H1 (cell line): ENCODE results near the gene APOL1. TPM values are rescaled to one million over a fixed set of nuclear protein-coding genes. Genes with fewer than 3 reads are reported as not detected.

ENCODE experiments used
- ASH2L ChIP-seq: fragments of 200-600, 300-600 bp; sonication (generic); IDR thresholded peaks from one replicate; pipeline ENCODE4 v1.7.1; 2017; ENCODE audit warnings: low read length
- FOSL1 ChIP-seq: IDR thresholded peaks from 2 replicates; pipeline ENCODE4 v1.6.1; 2011; ENCODE audit warnings: mild to moderate bottlenecking, low read depth, low read length, moderate library complexity; ENCODE audit not compliant: insufficient read depth
- KDM4A ChIP-seq: IDR thresholded peaks from one replicate; pipeline ENCODE4 v1.7.1; 2012; ENCODE audit warnings: low read depth, mild to moderate bottlenecking, moderate library complexity, low read length, inconsistent platforms; ENCODE audit not compliant: severe bottlenecking
- SIRT6 ChIP-seq: IDR thresholded peaks from one replicate; pipeline ENCODE4 v1.7.1; 2012; ENCODE audit warnings: low read length, inconsistent platforms
- SP1 ChIP-seq: IDR thresholded peaks from 2 replicates; pipeline ENCODE4 v1.6.1; 2011; ENCODE audit warnings: low read depth, low read length
- polyA plus RNA-seq, 7 experiments: library from polyadenylated mRNA; depleted of rRNA in 3 of 7; stranded (reverse) in 5 of 7; unstranded in 2 of 7; fragments of >200 nt in 5 of 7; fragments of 200-250 nt in 2 of 7; gene quantifications; 1 replicate in 5 of 7; 2 replicates in 1 of 7; 4 replicates in 1 of 7; pipeline versions ENCODE4 v1.2.1 to v1.2.3, GENCODE V29; 2011 to 2013; ENCODE audit warnings: missing spikeins in 2 of 7, mixed read lengths in 2 of 7
- total RNA-seq: library from RNA; stranded (reverse); fragmentation: NEBNext Ultra II Directional; extraction: Animal tissue kit (Norgen Biotek cat#: 25700); gene quantifications from 2 replicates; pipeline ENCODE4 v1.2.1, GENCODE V29; 2021
- TF ChIP-seq, protein P1 (sequence below), 3 experiments: IDR thresholded peaks; 1 replicate in 2 of 3; 2 replicates in 1 of 3; pipeline versions ENCODE4 v1.5.1 to v1.6.1; 2011; ENCODE audit warnings: low read length in 3 of 3, mild to moderate bottlenecking in 3 of 3, inconsistent platforms in 2 of 3, low read depth in 1 of 3, moderate library complexity in 1 of 3; ENCODE audit not compliant: insufficient read depth in 1 of 3; ENCODE audit errors: control extremely low read depth in 1 of 3

Gene APOL1
- total and polyA plus RNA-seq, 2 of the 8 experiments (the other 6 are each of a cell fraction or from before 2014, with no cell fraction given) = not detected

GRCh38 chr22:36259615-36260300 is 6.8 kb downstream of the APOL1 start (continued):
- TF ChIP-seq, protein P1, sequence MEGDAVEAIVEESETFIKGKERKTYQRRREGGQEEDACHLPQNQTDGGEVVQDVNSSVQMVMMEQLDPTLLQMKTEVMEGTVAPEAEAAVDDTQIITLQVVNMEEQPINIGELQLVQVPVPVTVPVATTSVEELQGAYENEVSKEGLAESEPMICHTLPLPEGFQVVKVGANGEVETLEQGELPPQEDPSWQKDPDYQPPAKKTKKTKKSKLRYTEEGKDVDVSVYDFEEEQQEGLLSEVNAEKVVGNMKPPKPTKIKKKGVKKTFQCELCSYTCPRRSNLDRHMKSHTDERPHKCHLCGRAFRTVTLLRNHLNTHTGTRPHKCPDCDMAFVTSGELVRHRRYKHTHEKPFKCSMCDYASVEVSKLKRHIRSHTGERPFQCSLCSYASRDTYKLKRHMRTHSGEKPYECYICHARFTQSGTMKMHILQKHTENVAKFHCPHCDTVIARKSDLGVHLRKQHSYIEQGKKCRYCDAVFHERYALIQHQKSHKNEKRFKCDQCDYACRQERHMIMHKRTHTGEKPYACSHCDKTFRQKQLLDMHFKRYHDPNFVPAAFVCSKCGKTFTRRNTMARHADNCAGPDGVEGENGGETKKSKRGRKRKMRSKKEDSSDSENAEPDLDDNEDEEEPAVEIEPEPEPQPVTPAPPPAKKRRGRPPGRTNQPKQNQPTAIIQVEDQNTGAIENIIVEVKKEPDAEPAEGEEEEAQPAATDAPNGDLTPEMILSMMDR (IDR thresholded peaks at IDR 0.05; ENCODE audit: control extremely low read depth in 1 of 3, insufficient read depth in 1 of 3, low read depth in 1 of 3, low read length in 3 of 3) = no peak
- TF ChIP-seq ASH2L (no peak), SIRT6 (no peak), FOSL1 (no peak), SP1 (no peak), KDM4A (no peak)
